K562 (cell line): ENCODE results near the gene COL23A1. TPM values are rescaled to one million over a fixed set of nuclear protein-coding genes. Genes with fewer than 3 reads are reported as not detected.

Source experiments
- ATAC-seq: fragments of 200-7000 bp; cut with Tn5 transposase; 3 replicates; pipeline ENCODE4 v1.9.1; 2020; ENCODE audit warnings: moderate library complexity
- BruUV-seq: library from RNA; stranded (reverse); fragments of 400-500 nt; replicated peaks from 2 replicates; lab custom pipeline; 2021; lab: Mats Ljungman, UMichigan
- CTCF ChIA-PET: fragments of 300-600 bp; formaldehyde crosslinking; extraction: SDS; loops from one replicate; lab custom pipeline; 2021; ENCODE audit warnings: low intra/inter-chr PET ratio; lab: Yijun Ruan, JAX
- POLR2A ChIA-PET: fragments of 300-600, 350-650 bp; sonication (Branson Sonifier 250); formaldehyde crosslinking; extraction: SDS; loops from one replicate; lab custom pipeline; 2021; ENCODE audit warnings: antibody characterized with exemption, inconsistent platforms; lab: Yijun Ruan, JAX
- DNase-seq, 4 experiments: peaks; one replicate each; pipeline versions ENCODE4 v3.0.0 to v3.0.0-alpha.2; 2011 to 2018; ENCODE audit warnings: low spot score in 3 of 4, mixed read lengths in 3 of 4; ENCODE audit errors: extremely low read depth in 1 of 4
- FAIRE-seq: peaks from 2 replicates; lab custom pipeline; 2011; peaks lifted over from hg19 to GRCh38; lab: Jason Lieb, UNC
- H2AFZ ChIP-seq: 2 replicates; pipeline ENCODE4 v1.6.0; 2011; ENCODE audit warnings: low read depth, low read length, control low read depth, inconsistent platforms
- H3K27ac ChIP-seq: fragments of 200-600 bp; 3 replicates; pipeline ENCODE4 v1.8.0; 2011; ENCODE audit warnings: low read depth, mild to moderate bottlenecking, control low read depth, inconsistent platforms, low read length, moderate library complexity, mixed read lengths; ENCODE audit errors: extremely low read depth
- H3K27me3 ChIP-seq, 2 experiments: fragments of 300-600 bp in 1 of 2; 2 replicates in 1 of 2; 3 replicates in 1 of 2; pipeline versions ENCODE4 v1.6.0 to v1.8.0; 2011; ENCODE audit warnings: inconsistent platforms in 2 of 2, low read length in 2 of 2, mild to moderate bottlenecking in 1 of 2, mixed read lengths in 1 of 2, moderate library complexity in 1 of 2; ENCODE audit not compliant: control insufficient read depth in 2 of 2, insufficient read depth in 2 of 2
- H3K36me3 ChIP-seq: fragments of 300-600 bp; 3 replicates; pipeline ENCODE4 v1.8.0; 2011; ENCODE audit warnings: mild to moderate bottlenecking, low read length, inconsistent platforms; ENCODE audit not compliant: control insufficient read depth, insufficient read depth
- H3K4me1 ChIP-seq, 2 experiments: fragments of 200-600 bp in 1 of 2; replicated peaks in 1 of 2; 2 replicates in 1 of 2; 3 replicates in 1 of 2; pipeline versions ENCODE4 v1.5.1 to v1.8.0; 2011; ENCODE audit warnings: inconsistent platforms in 2 of 2, low read length in 2 of 2, mild to moderate bottlenecking in 1 of 2, mixed read lengths in 1 of 2, moderate library complexity in 1 of 2; ENCODE audit not compliant: control insufficient read depth in 2 of 2, insufficient read depth in 2 of 2
- H3K4me2 ChIP-seq: 2 replicates; pipeline ENCODE4 v1.6.1; 2011; ENCODE audit warnings: low read length, control low read depth, inconsistent platforms, mixed read lengths; ENCODE audit not compliant: insufficient read depth
- H3K4me3 ChIP-seq: fragments of 200-600 bp; sonication (generic), shearing (Covaris generic); 2 replicates; pipeline ENCODE4 v1.5.1; 2016; ENCODE audit warnings: control low read depth, inconsistent platforms
- H3K79me2 ChIP-seq: fragments of 200-600 bp; 3 replicates; pipeline ENCODE4 v1.8.0; 2011; ENCODE audit warnings: low read length, inconsistent platforms; ENCODE audit not compliant: control insufficient read depth, insufficient read depth
- H3K9ac ChIP-seq, 2 experiments: 2 replicates each; pipeline versions ENCODE4 v1.6.0 to v1.6.1; 2011; ENCODE audit warnings: low read depth in 2 of 2, low read length in 2 of 2, control low read depth in 1 of 2, inconsistent platforms in 1 of 2, mild to moderate bottlenecking in 1 of 2, mixed read lengths in 1 of 2; ENCODE audit not compliant: insufficient read depth in 1 of 2
- H3K9me1 ChIP-seq: one replicate; pipeline ENCODE4 v1.6.0; 2011; ENCODE audit warnings: inconsistent platforms, mild to moderate bottlenecking, low read length, moderate library complexity; ENCODE audit not compliant: control insufficient read depth, insufficient read depth
- H3K9me3 ChIP-seq: replicated peaks from 2 replicates; pipeline ENCODE4 v1.5.1; 2011; ENCODE audit warnings: low read depth, low read length, inconsistent platforms; ENCODE audit not compliant: control insufficient read depth, insufficient read depth
- H4K20me1 ChIP-seq: replicated peaks from 2 replicates; pipeline ENCODE4 v1.6.1; 2011; ENCODE audit warnings: low read length, inconsistent platforms, mixed read lengths; ENCODE audit not compliant: control insufficient read depth, insufficient read depth
- E2F3 ChIP-seq: fragments of 250-450 bp; sonication (Bioruptor Pico); IDR thresholded peaks from 2 replicates; pipeline ENCODE4 v1.4.0; 2020; ENCODE audit warnings: mild to moderate bottlenecking
- NFIC ChIP-seq: fragments of 450-650 bp; IDR thresholded peaks from 2 replicates; pipeline ENCODE4 v1.6.1; 2017; ENCODE audit warnings: mild to moderate bottlenecking, inconsistent platforms
- SLC30A9 ChIP-seq: fragments of 250-450 bp; sonication (Bioruptor Pico); IDR thresholded peaks from 2 replicates; pipeline ENCODE4 v1.8.0; 2022; ENCODE audit warnings: mild to moderate bottlenecking, moderate library complexity
- WGBS: fragments of 100-300 bp; shearing (Covaris generic); methylation state at CpG from one replicate; pipeline ENCODE4 v1.1.6; 2016; ENCODE audit warnings: low coverage, mixed read lengths; ENCODE audit not compliant: insufficient coverage; ENCODE audit errors: missing lambda C conversion rate; 5-methylcytosine and 5-hydroxymethylcytosine counted together
- in situ Hi-C: fragments of 300-500 bp; cut with MboI; formaldehyde crosslinking; loops from 4 replicates; pipeline ENCODE4 v1.15.0; 2018; ENCODE audit warnings: inconsistent platforms, mixed read lengths
- intact Hi-C: fragments of 100-400 bp; cut with micrococcal nuclease; formaldehyde crosslinking; loops from 2 replicates; pipeline ENCODE4 v1.14.2; 2022
- polyA plus RNA-seq, 8 experiments: library from polyadenylated mRNA; depleted of rRNA in 4 of 8; stranded (reverse) in 5 of 8; unstranded in 3 of 8; fragments of >200 nt; fragmentation: Nextera tagmentation in 2 of 8; fragmentation: Illumina TruSeq in 1 of 8; extraction: Ambion mirVana in 2 of 8; extraction: Trizol in 1 of 8; gene quantifications; 2 replicates each; pipeline versions ENCODE4 v1.2.1 to v1.2.3, GENCODE V29; 2011 to 2014; ENCODE audit warnings: inconsistent platforms in 1 of 8, missing spikeins in 1 of 8
- total RNA-seq, 7 experiments: library from RNA; depleted of rRNA in 6 of 7; stranded (reverse); fragments of >200 nt in 6 of 7; fragmentation: Illumina TruSeq in 2 of 7; extraction: Trizol in 2 of 7; gene quantifications; 2 replicates each; pipeline versions ENCODE4 v1.2.1 to v1.2.3, GENCODE V29; 2011 to 2021; ENCODE audit warnings: low replicate concordance in 1 of 7

The COL23A1 gene
- total and polyA plus RNA-seq, 9 of the 15 experiments (the other 6 are each of a cell fraction or from before 2014, with no cell fraction given), result 0.09 TPM; not detected in 8

DNA sequence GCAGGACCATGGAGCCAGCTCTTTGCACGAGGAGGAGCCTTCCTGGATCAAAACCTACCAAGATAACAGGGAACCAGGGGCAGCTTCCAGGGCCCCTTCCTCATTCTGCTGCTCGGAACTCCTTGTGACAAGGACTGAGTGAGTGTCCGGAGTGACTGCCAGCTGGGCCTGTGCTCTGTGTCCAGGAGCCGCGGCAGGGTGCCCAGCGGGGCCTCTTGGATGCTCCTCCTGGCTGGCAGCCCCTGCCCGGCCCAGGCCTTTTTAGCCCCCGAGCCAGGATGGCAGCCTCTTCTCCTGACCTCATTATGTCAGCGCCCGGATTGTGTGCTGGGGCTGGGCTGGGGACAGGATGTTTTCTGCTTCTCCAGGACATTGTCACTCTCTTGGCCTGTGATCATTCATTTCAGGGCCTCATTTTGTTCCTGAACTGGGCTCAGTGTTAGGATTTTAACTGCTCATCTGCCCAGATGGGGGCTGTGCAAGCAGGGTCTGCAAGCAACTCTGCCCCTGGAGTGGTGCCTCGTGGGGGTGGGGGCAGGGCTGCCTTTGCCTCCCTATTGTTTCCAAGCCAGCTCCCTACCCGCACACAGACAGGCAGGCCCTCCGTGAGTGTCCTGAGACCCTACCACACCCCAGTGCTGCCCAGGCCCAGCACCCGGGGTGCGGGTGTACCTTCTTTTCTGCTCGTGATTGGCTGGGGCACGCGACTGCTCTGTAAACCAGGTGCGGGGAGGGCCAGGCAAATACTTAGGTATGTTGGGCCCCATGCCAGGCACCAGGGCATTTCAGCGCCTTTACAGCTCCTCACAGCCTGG lies 161.6 kb downstream of the COL23A1 start (continued):
- no peak for TF ChIP-seq E2F3 (CRISPR knock-in tag)

DNA sequence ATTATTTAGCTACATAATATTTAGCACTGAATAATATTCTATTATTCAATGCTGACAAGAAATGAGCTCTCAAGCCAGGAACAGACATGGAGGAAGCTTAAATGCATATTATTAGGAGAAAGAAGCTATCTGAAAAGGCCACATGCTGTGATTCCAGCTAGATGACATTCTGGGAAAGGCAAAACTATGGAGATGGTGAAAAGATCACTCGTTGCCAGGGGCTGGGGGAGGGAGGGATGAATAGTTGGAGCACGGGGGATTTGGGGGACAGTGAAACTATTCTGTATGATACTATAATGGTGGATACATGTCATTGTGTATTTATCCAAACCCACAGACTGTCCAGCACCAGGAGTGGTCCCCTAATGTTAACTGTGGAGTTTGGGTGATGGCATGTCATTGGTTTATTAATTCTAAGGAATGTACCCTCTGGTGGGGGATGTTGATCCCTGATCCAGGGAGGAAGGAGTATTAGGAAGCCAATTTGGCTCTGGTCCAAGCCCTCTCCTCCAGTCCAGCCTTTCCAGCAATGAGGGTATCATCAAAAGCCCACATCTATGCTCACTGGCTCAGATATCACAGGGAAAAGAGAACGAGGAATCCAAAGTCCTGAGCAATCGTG lies 162.5 kb downstream of the COL23A1 start:
- no peak overlapping the region for H3K27ac ChIP-seq
- H2AFZ ChIP-seq, result no peak overlapping the region
- no peaks in the 10 kb centered on the region for H3K36me3 ChIP-seq
- peaks cover 0 to 13% of the 10 kb centered on the region in 2 experiments; a peak in 2 of 5 replicates for H3K4me1 ChIP-seq
- no TSS peak for BruUV-seq
- peak; percentile 50; the same call in 1 of the 2 replicates for TF ChIP-seq NFIC
- no peak for TF ChIP-seq SLC30A9
- WGBS, result 8% methylated on average over 4 of the region's 4 CpGs
- peaks cover 0 to 22% of the 10 kb centered on the region in 2 experiments; a peak in 2 of 5 replicates for H3K27me3 ChIP-seq
- peaks cover 3% of the 10 kb centered on the region; the same call in 1 of the 2 replicates for H4K20me1 ChIP-seq
- H3K9ac ChIP-seq, result no peak overlapping the region
- DNase-seq, result no peak
- H3K4me3 ChIP-seq, result no peak overlapping the region
- H3K79me2 ChIP-seq, result no peaks in the 10 kb centered on the region
- POLR2A ChIA-PET, result interaction anchor here (0.6 to 1.0 kb wide), 3 partner anchors 25 to 862 kb away, joined by 3 read pairs; no protein-coding TSS in a partner anchor
- no peaks in the 10 kb centered on the region for H3K9me1 ChIP-seq
- in situ Hi-C loops (no loop called here), intact Hi-C loops (no loop called here)
- no peak for FAIRE-seq
- no peak overlapping the region for H3K4me2 ChIP-seq
- ATAC-seq, result no peak
- CTCF ChIA-PET, result no interaction called here
- H3K9me3 ChIP-seq, result no peaks in the 10 kb centered on the region
